OCI-M1 (cell line): ENCODE data around the gene PIGB.
"Not testable (repeated sequence)": the region's sequence is repeated elsewhere in the genome, so short reads cannot be mapped to it uniquely, and the experiment has no call there.

Experiments used
- DNase-seq: peaks from one replicate; lab custom pipeline; 2025; lab: John Stamatoyannopoulos, UW

The PIGB gene

DNA sequence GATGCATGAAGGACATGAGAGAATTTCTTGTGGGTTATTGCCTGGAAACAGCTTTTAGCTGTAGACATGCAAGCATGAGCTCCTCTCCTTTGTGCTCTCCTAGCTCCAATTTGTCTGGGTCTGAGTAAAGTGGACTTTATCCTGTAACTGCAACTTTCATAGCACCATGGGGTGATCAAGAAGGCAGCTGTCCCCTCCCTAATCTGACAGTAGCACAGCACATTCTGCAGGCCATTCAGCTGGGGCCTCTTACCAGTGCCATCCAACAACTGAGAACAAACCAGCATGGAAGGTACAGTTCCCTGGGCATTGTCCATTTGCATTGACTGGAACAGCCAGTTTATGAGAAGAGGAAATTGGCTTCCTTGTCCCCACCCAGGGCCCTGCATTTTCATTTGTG is 21.7 kb upstream of the PIGB start:
- DNase-seq: no peak

- DNase-seq: not testable (repeated sequence)
Observed at GRCh38 chr15:55302801-55303200, 16.2 kb upstream of the PIGB start.

- DNase-seq: peak; percentile 82
Observed at GRCh38 chr15:55319537-55320237, 665 bp downstream of the PIGB start.

DNA sequence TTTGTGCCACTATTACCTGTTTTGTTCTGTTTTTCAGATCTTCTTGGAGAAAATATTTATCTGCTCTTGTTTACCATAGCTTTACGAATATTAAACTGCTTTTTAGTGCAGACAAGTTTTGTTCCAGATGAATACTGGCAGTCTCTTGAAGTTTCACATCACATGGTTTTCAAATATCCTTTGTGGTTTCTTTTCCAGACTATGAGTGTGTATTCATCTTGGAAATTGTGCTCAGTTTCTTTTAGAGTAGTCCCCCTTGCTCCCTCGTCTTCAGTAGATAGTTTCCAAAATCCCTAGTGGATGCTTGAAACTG is 1.2 kb downstream of the PIGB start:
- DNase-seq: no peak

DNA sequence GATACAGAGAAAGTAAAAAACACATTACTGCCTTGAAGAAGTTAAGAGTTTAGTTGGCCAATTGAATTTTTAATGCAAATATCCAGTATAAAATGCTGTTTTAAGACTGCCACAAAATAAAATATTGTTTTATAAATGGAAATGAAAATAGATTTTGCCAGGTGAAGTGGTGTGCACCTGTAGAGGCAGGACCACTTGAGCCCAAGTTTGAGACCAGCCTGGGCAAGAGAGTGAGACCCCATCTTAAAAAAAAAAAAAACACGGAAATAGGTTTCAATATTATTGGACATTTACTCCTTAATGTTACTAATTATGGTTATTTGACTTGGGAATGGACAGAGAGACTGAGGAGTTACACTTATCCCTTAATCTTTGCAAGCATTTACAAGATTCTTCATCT is 1.9 kb downstream of the PIGB start:
- DNase-seq: no peak

DNA sequence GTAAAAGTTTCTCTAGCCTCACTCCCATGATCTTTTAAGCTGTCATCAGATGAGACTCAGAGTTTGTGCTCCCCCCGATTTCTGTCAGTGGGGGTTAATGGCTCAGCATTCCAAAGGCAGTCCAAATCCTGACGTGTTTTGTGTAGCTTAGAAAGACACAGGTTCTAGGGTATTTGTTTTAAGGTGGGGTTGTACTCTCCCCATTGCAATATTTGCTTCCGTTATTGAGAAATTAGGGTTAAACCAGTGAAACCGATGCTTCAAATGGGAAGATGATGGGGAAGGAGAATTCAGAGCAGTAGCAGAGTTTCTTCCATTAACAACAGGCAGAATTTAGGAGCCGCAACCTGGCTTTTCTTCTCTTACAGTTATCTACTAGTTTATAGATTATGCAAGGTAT is 3.4 kb downstream of the PIGB start:
- DNase-seq: no peak

DNA sequence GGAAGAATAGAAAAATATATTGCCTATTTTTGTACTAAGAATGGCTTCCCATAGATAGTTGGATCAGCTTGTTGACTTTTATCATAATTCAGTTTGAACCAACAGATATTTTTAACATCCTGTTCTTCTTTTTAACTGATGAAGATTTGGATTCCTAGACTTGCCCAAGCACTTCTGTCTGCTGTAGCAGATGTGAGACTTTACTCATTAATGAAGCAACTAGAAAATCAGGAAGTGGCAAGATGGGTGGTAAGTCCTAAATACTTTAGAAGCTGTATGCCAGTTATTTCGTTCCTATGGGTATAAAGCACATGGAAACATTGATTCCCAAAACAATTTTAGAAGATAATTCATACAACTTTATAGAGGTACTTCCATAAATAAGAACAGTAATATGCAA is 8.4 kb downstream of the PIGB start:
- peak; percentile 13 for DNase-seq

DNA sequence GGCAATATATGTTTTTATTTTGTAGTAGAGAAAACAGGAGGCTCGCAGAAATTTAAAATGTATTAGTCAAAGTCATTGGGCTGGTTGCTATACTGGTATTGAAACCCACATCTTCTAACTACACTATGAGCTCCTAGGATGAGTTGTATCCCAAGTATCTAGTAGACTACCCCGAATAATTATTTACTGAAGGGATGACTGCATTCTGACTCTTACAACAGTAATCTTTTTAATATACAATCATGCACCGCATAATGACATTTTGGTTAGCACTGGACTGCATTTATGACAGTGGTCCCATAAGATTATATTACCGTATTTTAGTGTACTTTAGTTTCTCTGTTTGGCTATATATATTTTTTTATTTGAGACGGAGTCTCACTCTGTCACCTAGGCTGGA is 15.3 kb downstream of the PIGB start:
- no peak for DNase-seq

- no peak for DNase-seq
Observed at GRCh38 chr15:55334997-55335396, 16.0 kb downstream of the PIGB start.

DNA sequence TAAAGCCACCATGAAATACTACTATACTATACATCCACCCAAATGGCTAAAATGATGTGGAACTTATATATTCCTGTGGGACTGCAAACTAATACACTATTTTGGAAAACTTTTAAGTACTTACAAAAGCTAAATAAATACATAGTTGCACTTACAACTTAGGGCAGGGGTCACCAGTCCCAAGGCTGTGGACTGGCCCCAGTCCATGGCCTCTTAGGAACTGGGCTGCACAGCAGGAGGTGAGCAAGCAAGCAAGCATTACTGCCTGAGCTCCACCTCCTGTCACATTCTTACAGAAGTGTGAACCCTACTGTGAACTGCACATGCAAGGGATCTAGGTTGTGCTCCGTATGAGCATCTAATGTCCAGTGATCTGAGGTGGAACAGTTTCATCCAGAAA is 18.1 kb downstream of the PIGB start:
- DNase-seq: no peak

DNA sequence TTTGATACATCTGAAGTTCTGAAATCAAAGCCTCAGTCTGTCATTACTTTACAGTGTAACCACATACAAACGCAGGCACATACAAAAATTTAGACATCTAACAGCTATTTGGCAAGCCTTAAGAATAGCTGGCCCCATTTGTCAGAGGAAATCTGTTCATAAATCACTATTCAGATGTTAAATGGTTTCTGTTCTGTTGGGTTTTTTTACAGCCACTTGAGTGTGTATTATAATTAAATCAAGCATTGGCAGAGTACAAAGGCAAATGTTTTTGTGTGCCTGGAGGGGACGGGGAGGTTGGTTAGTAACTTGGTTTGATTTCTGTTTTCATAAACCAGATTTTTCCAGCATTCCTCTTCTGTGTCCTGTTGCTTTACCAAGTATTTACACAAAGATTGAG is 24.1 kb downstream of the PIGB start:
- DNase-seq: no peak

DNA sequence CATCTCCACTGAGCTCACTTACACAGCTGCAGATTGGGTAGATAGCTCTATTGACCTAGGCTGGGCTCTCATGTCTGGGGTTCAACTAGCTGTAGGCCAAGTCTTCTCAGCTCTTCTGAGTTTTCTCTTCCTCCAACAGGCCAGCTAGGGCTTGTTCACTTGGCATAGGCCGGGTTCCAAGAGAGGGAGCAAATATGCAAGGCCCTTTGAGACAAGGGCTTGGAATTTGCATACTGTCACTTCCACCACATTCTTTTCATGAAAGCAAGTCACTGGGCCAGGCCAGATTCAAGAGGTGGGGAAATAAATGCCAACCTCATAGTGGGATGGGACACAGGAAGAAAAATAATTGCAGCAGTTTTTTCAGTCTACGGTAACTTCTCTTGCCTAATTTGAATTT is 25.2 kb downstream of the PIGB start:
- DNase-seq: no peak

DNA sequence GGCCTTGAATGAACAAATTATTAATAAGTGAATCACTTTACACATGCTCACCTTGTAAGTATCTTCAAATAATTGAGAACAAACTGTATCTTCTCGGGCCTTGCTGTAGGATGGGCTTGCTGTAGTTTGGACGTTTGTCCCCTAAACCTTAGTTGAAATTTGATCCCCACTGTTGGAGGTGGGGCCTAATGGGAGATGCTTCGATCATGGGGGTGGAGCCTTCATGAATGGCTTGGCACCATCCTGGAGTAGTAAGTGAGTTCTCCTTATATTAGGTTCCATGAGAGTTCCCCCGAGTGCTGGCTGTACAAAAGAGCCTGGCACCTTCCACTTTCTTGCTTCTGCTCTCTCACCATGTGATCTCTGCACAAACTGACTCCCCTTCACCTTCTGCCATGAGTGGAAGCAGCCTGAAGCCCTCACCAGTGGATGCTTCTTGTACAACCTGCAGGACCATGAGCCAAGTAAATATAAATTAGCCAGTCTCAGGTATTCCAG is 29.3 kb downstream of the PIGB start:
- no peak for DNase-seq

- no peak for DNase-seq
Observed at GRCh38 chr15:55349282-55349681, 30.3 kb downstream of the PIGB start.

DNA sequence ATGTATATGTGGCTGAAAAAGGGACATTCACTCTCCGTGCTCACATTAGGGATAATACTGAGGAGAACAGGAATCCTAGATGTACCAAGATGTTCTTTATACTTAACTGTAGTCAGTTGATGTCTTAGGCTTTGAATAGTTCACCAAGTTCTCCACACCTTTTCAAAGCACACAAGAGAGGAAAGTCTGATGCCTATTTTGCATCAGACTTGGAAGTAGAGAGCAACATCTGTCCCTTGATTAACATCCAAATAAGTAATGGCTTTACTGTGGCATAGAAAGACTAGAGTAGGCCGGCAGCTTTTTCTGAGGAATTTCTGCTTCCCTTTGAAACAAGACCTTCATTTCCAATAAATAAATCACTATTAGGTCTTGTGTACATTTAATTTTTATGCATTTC is 34.0 kb downstream of the PIGB start:
- DNase-seq: no peak

GRCh38 chr15:55356985-55357585 is 38.1 kb downstream of the PIGB start:
- DNase-seq: no peak

DNA sequence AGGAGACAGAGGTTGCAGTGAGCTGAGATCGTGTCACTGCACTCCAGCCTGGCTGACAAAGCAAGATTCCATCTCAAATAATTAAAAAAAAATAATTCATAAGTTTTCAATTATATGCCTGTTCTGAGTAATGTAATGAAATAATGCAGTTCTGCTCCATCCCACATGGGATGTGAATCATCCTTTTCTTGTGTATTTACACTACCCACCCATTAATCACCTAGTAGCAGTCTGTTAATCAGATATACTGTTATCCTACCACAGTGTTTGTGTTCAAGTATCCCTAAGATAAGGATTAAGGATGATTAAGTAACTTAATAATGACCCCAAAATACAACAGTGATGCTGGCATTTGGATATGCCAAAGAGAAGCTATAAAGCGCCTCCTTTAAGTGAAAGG is 38.8 kb downstream of the PIGB start:
- DNase-seq: no peak

DNA sequence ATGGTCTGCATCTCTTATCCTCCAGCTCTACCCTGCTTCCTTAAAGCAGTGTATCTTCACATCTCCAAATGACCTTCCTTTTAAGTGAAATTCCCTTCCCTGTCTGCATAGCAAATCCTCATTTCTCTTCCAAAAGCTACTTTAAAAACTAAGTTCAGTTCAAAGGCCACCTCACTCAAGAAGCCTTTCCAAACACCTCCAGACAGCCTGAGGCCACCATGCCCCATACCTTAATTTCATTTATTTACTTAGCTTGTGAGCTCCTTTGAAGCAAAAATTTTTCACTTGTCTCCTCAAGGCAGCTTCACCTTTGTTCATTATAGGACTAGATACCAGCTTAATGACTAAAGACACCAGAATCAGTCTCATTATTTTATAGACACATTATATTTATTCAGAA is 39.4 kb downstream of the PIGB start:
- no peak for DNase-seq

DNA sequence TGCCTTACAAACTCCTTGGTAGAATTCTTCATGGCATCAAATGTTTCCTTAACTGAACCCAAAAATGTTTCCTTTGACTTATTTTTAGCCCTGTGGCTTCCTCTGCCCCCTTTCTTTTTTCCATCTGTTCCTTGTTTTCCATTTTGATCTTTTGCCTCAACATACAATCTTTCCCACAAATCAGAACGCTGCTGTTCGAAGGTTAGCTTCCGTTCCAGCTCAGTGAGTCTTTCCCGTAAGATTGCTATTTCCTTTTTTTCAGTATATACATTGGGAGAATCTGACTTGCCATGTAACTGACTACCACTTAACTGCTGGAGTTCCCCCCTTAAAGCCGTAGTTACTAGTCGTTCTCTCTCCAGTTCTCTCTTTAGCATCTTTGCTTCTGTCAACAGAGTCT is 41.2 kb downstream of the PIGB start:
- DNase-seq: no peak

GRCh38 chr15:55361048-55361447 is 42.0 kb downstream of the PIGB start:
- no peak for DNase-seq

GRCh38 chr15:55362641-55363040 is 43.6 kb downstream of the PIGB start:
- DNase-seq: no peak

GRCh38 chr15:55366981-55367380 is 48.0 kb downstream of the PIGB start:
- peak; percentile 9 for DNase-seq

- DNase-seq: no peak
Observed at GRCh38 chr15:55372701-55373440, 53.8 kb downstream of the PIGB start.
